Neural progenitor cell (in vitro differentiated cells): ENCODE data around the gene RBM12.

ENCODE experiments used
- EZH2 ChIP-seq: fragments of 200-600 bp; sonication (generic); IDR thresholded peaks from 2 replicates; pipeline ENCODE4 v1.6.1; 2017; ENCODE audit warnings: antibody characterized with exemption, mild to moderate bottlenecking, moderate library complexity
- EZH2phosphoT487 ChIP-seq: fragments of 200-600 bp; sonication (generic); IDR thresholded peaks from 2 replicates; pipeline ENCODE4 v1.6.1; 2017; ENCODE audit warnings: antibody characterized with exemption
- TF ChIP-seq, protein P1 (sequence below): fragments of 200-600 bp; sonication (generic); IDR thresholded peaks from 2 replicates; pipeline ENCODE4 v1.5.1; 2017; ENCODE audit warnings: antibody characterized with exemption, mild to moderate bottlenecking

DNA sequence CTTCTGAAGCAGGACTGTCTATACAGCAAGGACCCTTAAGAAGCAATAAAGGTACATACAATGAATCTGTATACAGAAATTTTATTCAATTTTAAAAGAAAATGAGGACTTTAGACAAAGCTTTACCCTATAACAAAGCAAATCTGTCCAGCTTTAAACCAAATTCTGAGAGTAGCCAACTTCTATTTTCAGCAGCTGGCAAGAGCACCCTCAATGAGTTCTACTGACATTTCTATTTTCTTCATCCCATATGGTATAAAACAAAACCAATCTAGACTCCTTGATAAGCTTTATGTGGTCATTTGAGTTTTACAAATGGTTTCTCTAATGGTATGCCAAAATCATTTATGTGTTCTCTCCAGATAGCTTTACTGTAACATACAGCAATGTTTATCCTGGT, 12.7 kb downstream of the RBM12 start:
- TF ChIP-seq, protein P1, sequence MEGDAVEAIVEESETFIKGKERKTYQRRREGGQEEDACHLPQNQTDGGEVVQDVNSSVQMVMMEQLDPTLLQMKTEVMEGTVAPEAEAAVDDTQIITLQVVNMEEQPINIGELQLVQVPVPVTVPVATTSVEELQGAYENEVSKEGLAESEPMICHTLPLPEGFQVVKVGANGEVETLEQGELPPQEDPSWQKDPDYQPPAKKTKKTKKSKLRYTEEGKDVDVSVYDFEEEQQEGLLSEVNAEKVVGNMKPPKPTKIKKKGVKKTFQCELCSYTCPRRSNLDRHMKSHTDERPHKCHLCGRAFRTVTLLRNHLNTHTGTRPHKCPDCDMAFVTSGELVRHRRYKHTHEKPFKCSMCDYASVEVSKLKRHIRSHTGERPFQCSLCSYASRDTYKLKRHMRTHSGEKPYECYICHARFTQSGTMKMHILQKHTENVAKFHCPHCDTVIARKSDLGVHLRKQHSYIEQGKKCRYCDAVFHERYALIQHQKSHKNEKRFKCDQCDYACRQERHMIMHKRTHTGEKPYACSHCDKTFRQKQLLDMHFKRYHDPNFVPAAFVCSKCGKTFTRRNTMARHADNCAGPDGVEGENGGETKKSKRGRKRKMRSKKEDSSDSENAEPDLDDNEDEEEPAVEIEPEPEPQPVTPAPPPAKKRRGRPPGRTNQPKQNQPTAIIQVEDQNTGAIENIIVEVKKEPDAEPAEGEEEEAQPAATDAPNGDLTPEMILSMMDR, result no peak
- TF ChIP-seq EZH2phosphoT487 (no peak), EZH2 (no peak)
